ENCODE data around the gene PUSL1. TPM values are rescaled to one million over a fixed set of nuclear protein-coding genes. Genes with fewer than 3 reads are reported as not detected.

Gene PUSL1
- total and polyA plus RNA-seq, 2 experiments from 2014 or later, result 30.9 to 36.2 TPM

DNA sequence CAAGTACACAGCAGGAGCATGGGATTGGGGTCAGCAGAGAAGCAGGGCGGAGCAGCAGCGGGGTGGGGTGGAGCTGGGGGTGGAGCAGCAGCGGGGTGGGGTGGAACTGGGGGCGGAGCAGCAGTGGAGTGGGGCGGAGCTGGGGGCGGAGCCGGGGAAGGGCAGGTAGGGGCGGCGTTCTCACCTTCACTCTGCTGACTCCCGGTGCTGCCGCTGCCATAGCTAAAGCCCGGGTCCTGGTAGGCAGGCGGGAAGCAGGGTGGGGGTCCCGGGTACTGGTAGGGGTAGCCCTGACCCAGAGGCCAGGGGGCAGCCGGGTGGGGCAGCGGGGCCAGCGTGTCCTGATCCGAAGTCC, 29.4 kb downstream of the PUSL1 start:
- H3K9me3 ChIP-seq (ENCODE audit: low read depth), result no peaks in the 10 kb centered on the region
- 94 to 95% methylated on average over 7 to 18 of the region's 18 CpGs for WGBS, 2 experiments (ENCODE audit: low coverage in 1 of 2, low lambda C conversion rate in 2 of 2, missing lambda C conversion rate in 2 of 2)
- no peaks in the 10 kb centered on the region for H3K27me3 ChIP-seq (replicated peaks; ENCODE audit: insufficient read depth)
- no peaks in the 10 kb centered on the region for H3K9me2 ChIP-seq (ENCODE audit: insufficient read depth)
- peaks cover 18% of the 10 kb centered on the region; the same call in 1 of the 2 replicates for H3K79me2 ChIP-seq (ENCODE audit: insufficient read depth)
- no peaks in the 10 kb centered on the region for H3F3A ChIP-seq (ENCODE audit: insufficient read depth)
- H3K36me3 ChIP-seq (ENCODE audit: low read depth), result no peaks in the 10 kb centered on the region; the same call in 1 of the 2 replicates
- H3K4me1 ChIP-seq (ENCODE audit: insufficient read depth), result no peaks in the 10 kb centered on the region
- H3K4me3 ChIP-seq, result no peak overlapping the region
- no peak for TF ChIP-seq EZH2 (IDR thresholded peaks at IDR 0.05; ENCODE audit: insufficient read depth, poor library complexity, severe bottlenecking)
- no peak for TF ChIP-seq EZH2phosphoT487 (IDR thresholded peaks at IDR 0.05; ENCODE audit: insufficient read depth, low read depth)
- no peak overlapping the region for H2AFZ ChIP-seq
- in situ Hi-C loops (cut with MboI), result no loop called here
- H3K27ac ChIP-seq, result no peak overlapping the region
- H4K20me1 ChIP-seq (ENCODE audit: insufficient read depth), result no peaks in the 10 kb centered on the region
- no peak overlapping the region for H3K4me2 ChIP-seq (ENCODE audit: unreplicated experiment)
- DNase-seq, result no peak
- H3K9ac ChIP-seq, result no peak overlapping the region

DNA sequence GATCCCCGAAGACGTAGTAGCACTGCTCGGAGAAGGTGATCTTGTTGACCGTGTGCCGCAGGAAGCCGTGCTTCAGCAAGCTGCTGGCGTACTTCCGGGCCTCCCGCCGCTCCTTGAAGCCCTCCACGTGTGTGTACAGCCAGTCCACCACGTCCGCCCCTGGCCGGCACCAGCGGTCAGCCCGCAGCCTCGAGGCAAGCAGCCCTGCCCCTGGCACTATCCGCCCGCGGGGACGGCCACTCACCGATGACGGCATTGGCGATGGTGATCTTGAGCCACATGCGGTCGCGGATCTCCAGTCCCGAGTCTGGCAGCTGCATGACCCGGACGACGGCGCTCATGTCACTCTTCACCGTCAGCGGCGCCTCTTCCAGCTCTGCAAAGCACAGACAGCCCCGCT, 29.9 kb downstream of the PUSL1 start:
- Histone ChIP-seq H3K4me1 (ENCODE audit: insufficient read depth) (no peaks in the 10 kb centered on the region), H2AFZ (no peak overlapping the region), H3K27me3 (replicated peaks; ENCODE audit: insufficient read depth) (no peaks in the 10 kb centered on the region), H3K36me3 (ENCODE audit: low read depth) (no peaks in the 10 kb centered on the region; the same call in 1 of the 2 replicates), H3K9me2 (ENCODE audit: insufficient read depth) (no peaks in the 10 kb centered on the region), H3K4me2 (ENCODE audit: unreplicated experiment) (no peak overlapping the region), H3K9ac (no peak overlapping the region), H3K79me2 (ENCODE audit: insufficient read depth) (peaks cover 23% of the 10 kb centered on the region), H4K20me1 (ENCODE audit: insufficient read depth) (no peaks in the 10 kb centered on the region), H3F3A (ENCODE audit: insufficient read depth) (no peaks in the 10 kb centered on the region), H3K4me3 (no peak overlapping the region), H3K9me3 (ENCODE audit: low read depth) (no peaks in the 10 kb centered on the region), H3K27ac (no peak overlapping the region)
- WGBS, 2 experiments (ENCODE audit: low coverage in 1 of 2, low lambda C conversion rate in 2 of 2, missing lambda C conversion rate in 2 of 2), result 95 to 97% methylated on average over 26 to 36 of the region's 36 CpGs
- in situ Hi-C loops (cut with MboI), result no loop called here
- TF ChIP-seq EZH2phosphoT487 (IDR thresholded peaks at IDR 0.05; ENCODE audit: insufficient read depth, low read depth) (no peak), EZH2 (IDR thresholded peaks at IDR 0.05; ENCODE audit: insufficient read depth, poor library complexity, severe bottlenecking) (no peak)
- no peak for DNase-seq

DNA sequence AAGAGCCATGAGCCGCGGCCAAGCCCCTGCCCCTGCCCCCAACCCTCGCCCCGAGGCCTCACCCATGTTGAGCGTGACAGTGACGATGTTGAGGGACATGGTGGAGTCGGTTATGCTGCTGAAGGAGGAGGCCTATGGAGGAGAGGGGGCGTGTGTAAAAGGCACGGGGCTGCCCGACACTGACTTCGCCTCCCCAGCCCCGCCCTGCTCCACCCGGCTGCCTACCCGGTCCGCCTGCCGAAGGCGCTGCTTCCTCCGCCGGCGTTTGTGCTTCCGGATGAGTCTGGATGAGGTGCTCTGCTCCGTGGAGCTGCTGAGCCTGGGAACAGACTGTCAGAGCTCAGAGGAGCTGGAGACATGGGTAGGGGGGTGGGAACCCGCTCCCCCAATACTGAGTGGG, 31.8 kb downstream of the PUSL1 start:
- in situ Hi-C loops (cut with MboI), result no loop called here
- Histone ChIP-seq H4K20me1 (ENCODE audit: insufficient read depth) (no peaks in the 10 kb centered on the region), H2AFZ (no peak overlapping the region), H3F3A (ENCODE audit: insufficient read depth) (no peaks in the 10 kb centered on the region), H3K4me2 (ENCODE audit: unreplicated experiment) (no peak overlapping the region), H3K79me2 (ENCODE audit: insufficient read depth) (peaks cover 42% of the 10 kb centered on the region), H3K4me3 (no peak overlapping the region), H3K27me3 (replicated peaks; ENCODE audit: insufficient read depth) (no peaks in the 10 kb centered on the region), H3K9me2 (ENCODE audit: insufficient read depth) (no peaks in the 10 kb centered on the region), H3K9ac (no peak overlapping the region), H3K9me3 (ENCODE audit: low read depth) (no peaks in the 10 kb centered on the region), H3K4me1 (ENCODE audit: insufficient read depth) (peaks cover 10% of the 10 kb centered on the region), H3K27ac (no peak overlapping the region), H3K36me3 (ENCODE audit: low read depth) (no peaks in the 10 kb centered on the region; the same call in 1 of the 2 replicates)
- TF ChIP-seq EZH2phosphoT487 (IDR thresholded peaks at IDR 0.05; ENCODE audit: insufficient read depth, low read depth) (no peak), EZH2 (IDR thresholded peaks at IDR 0.05; ENCODE audit: insufficient read depth, poor library complexity, severe bottlenecking) (no peak)
- DNase-seq, result no peak
- 95% methylated on average over 17 to 23 of the region's 23 CpGs for WGBS, 2 experiments (ENCODE audit: low coverage in 1 of 2, low lambda C conversion rate in 2 of 2, missing lambda C conversion rate in 2 of 2)

DNA sequence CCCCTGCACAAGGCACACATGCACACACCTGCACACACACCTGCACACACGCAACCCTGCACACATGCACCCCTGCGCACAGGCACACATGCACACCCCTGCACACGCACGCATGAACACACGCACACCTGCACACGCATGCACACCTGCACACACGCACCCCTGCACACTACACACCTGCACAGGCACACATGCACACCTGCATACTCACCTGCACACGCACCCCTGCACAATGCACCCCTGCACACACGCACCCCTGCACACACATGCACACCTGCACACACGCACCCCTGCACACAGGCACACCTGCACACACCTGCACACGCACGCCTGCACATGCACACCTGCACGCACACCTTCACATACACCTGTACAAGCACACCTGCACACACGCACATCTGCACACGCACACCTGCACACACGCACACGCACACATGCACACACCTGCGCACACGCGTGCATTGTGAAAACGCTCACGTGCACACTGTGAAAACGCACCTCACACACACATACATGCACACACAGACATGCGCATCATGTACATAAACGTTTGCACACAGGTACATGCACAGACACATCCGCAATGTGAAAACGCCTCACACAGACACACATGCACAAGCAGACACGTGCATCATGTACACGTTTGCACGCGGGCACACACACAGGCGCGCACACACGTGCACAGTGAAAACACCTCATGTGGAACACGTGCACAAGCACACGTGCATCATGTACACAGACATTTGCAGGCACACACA, 32.6 kb downstream of the PUSL1 start:
- in situ Hi-C loops (cut with MboI), result no loop called here
- Histone ChIP-seq H3K9me2 (ENCODE audit: insufficient read depth) (no peaks in the 10 kb centered on the region), H3K9me3 (ENCODE audit: low read depth) (no peaks in the 10 kb centered on the region), H3K4me2 (ENCODE audit: unreplicated experiment) (no peak overlapping the region), H4K20me1 (ENCODE audit: insufficient read depth) (no peaks in the 10 kb centered on the region), H3K9ac (no peak overlapping the region), H3K4me3 (no peak overlapping the region), H2AFZ (no peak overlapping the region), H3K36me3 (ENCODE audit: low read depth) (no peaks in the 10 kb centered on the region; the same call in 1 of the 2 replicates), H3K4me1 (ENCODE audit: insufficient read depth) (peaks cover 18% of the 10 kb centered on the region), H3K27me3 (replicated peaks; ENCODE audit: insufficient read depth) (no peaks in the 10 kb centered on the region), H3K27ac (no peak overlapping the region), H3F3A (ENCODE audit: insufficient read depth) (no peaks in the 10 kb centered on the region), H3K79me2 (ENCODE audit: insufficient read depth) (peaks cover 50% of the 10 kb centered on the region)
- TF ChIP-seq EZH2phosphoT487 (IDR thresholded peaks at IDR 0.05; ENCODE audit: insufficient read depth, low read depth) (no peak), EZH2 (IDR thresholded peaks at IDR 0.05; ENCODE audit: insufficient read depth, poor library complexity, severe bottlenecking) (no peak)
- WGBS, 2 experiments (ENCODE audit: low coverage in 1 of 2, low lambda C conversion rate in 2 of 2, missing lambda C conversion rate in 2 of 2), result 85 to 87% methylated on average over 32 to 36 of the region's 36 CpGs
- DNase-seq, result no peak
